ENCODE data around the gene ATP5MG.

- no peak for TF ChIP-seq POLR2A (IDR thresholded peaks at IDR 0.05)
- no peak for TF ChIP-seq CTCF (IDR thresholded peaks at IDR 0.05)
Measured at GRCh38 chr11:118406599-118407166, 5.3 kb downstream of the ATP5MG start.
